HG03135 (cell line): ENCODE results near the gene CHTF18.

Source experiments
- ATAC-seq: cut with Tn5 transposase; IDR thresholded peaks from one replicate; pipeline ENCODE4 v1.9.1; 2021; ENCODE audit warnings: mild to moderate bottlenecking, moderate library complexity; ENCODE audit not compliant: unreplicated experiment

The CHTF18 gene

GRCh38 chr16:760065-760464 is 28.4 kb upstream of the CHTF18 start:
- no peak for ATAC-seq

DNA sequence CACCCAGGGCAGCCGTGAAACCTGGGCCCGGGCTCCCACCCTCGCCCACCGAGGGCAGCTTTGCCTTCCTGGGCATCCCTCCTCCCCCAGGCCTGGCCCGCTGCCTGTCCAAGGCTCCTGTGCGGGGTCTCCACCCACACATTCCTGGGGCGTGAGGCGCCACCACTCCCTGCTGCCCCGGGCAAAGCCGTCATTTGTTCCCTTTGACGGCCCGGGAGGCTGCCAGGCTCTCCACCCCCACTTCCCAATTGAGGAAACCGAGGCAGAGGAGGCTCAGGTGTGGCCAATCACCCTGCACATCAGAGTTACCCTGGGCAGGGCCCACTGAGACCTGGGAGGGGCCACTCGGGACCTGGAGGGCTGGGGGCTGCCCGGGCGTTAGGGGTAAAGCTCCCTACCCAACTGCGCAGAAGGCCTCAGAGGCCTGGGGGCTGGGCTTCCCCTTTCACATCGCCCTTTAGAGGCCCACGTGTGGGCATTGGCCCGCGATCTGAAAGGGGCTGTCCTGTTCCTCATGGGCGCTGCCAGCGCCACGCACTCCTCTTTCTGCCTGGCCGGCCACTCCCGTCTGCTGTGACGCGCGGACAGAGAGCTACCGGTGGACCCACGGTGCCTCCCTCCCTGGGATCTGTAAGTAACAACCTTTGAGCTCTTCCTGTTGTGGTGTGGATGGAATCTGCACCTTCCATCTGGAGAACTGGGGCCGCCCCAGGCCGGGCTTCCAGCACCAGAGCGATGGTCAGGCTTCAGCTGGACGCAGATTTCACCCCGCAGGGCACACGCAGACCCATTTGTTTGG is 27.7 kb upstream of the CHTF18 start, which contains the start of gene MSLN:
TSS of gene MSLN (plus strand) at position 190 of the 799 bp plus-strand sequence. CDS start 1,947 bp downstream, outside the sequence.
- no peak for ATAC-seq

- ATAC-seq = no peak
These were observed 26.6 kb upstream of the CHTF18 start for GRCh38 chr16:761625-762513.

DNA sequence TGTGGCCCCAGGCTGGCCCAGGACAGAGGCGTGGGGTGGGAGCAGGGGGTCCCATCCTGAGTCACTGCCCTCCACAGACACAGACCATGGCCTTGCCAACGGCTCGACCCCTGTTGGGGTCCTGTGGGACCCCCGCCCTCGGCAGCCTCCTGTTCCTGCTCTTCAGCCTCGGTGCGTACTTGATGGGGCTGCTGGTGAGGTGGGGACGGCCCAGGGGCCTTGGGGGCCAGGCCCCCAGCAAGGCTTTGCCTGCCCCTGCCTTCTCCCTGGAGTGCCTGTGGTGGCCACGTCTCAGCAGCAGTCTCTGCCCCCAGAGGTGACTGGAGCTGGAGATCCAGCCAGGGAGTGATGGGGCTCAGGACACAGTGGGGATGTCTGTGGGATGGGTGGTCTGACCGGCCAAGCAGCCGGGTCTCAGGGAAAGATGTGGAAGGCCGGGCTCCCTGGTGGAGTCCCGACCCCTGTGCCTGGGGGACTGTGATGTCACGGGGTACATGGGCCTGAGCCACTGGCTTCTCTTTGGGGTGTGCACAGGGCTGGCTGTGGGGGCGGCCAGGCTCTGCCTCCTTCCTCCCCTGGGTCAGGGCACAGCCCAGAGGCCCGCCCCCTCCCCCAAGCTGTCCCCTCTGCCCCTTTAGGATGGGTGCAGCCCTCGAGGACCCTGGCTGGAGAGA is 25.7 kb upstream of the CHTF18 start:
- ATAC-seq = no peak

- ATAC-seq = no peak
These were observed 24.8 kb upstream of the CHTF18 start for GRCh38 chr16:763369-764183.

DNA sequence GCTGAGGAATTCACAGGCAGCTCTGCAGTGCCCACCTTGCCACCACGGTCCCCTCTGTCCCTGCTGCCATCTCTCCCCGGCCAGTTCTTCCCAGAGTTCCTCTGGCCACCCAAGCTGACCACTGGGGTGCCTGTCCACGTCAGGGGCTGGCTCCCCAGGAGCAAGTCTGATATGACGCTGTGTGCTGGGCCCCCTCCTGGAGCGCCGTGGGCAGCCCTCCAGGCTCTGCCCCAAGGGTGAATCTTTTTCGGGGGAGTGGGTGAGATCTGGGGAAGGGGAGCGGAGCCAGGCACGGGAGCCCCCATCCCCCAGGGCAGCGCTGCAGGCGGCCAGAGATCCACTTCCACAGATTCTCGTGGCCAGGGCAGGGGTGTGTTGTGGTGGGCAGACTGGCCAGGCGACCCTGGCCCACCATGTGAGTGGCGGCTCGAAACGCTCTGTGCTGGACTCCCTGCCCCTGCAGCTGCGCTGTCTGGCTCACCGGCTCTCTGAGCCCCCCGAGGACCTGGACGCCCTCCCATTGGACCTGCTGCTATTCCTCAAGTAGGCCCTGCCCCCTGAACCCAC is 24.2 kb upstream of the CHTF18 start:
- ATAC-seq = no peak

DNA sequence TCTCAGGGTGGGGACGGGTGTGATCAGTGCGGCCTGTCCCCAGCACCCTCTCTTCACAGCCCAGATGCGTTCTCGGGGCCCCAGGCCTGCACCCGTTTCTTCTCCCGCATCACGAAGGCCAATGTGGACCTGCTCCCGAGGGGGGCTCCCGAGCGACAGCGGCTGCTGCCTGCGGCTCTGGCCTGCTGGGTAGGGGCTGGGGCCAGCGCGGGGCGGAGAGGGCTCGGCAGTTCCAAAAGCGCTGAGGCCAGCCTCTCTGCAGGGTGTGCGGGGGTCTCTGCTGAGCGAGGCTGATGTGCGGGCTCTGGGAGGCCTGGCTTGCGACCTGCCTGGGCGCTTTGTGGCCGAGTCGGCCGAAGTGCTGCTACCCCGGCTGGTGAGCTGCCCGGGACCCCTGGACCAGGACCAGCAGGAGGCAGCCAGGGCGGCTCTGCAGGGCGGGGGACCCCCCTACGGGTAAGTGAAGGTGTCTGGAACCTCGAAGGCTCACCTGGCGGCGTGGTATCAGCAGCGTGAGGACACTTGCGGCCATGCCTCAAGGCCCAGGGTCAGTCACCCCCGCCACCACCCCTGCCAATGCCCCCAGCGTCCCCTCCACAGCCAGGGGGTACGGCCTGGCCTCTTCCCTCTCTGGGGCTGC is 23.5 kb upstream of the CHTF18 start:
- no peak for ATAC-seq

- ATAC-seq = no peak
These were observed 22.9 kb upstream of the CHTF18 start for GRCh38 chr16:765488-765865.

GRCh38 chr16:766008-766819 is 22.2 kb upstream of the CHTF18 start:
- ATAC-seq = no peak

DNA sequence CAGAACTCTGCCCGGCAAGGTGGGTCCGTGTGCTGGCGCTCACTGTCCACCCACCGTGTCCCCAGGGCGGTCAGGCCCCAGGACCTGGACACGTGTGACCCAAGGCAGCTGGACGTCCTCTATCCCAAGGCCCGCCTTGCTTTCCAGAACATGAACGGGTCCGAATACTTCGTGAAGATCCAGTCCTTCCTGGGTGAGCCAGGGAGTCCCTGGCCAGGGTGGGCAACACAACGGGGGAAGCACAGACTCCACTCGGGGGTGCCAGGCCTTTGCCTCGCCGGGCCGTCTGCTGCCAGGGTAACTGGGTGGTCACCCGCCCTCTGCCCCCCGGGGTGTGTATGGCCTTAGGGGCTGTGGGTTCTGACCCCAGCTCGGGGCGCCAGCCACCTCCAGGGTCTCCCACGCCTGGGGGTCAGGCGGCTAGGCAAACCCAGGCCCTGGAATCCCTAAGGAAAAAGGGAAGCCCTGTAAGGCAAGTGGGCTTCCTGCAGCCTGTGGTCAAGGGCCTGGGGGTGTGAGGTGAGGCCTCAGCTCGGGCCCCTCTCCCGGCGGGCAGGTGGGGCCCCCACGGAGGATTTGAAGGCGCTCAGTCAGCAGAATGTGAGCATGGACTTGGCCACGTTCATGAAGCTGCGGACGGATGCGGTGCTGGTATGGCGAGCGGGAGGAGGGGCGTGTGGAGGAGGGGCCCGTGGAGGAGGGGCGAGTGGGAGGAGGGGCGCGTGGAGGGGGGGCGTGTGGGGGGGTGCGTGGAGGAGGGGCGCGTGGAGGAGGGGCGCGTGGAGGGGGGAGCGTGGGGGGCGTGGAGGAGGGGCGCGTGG is 21.4 kb upstream of the CHTF18 start:
- ATAC-seq = no peak

DNA sequence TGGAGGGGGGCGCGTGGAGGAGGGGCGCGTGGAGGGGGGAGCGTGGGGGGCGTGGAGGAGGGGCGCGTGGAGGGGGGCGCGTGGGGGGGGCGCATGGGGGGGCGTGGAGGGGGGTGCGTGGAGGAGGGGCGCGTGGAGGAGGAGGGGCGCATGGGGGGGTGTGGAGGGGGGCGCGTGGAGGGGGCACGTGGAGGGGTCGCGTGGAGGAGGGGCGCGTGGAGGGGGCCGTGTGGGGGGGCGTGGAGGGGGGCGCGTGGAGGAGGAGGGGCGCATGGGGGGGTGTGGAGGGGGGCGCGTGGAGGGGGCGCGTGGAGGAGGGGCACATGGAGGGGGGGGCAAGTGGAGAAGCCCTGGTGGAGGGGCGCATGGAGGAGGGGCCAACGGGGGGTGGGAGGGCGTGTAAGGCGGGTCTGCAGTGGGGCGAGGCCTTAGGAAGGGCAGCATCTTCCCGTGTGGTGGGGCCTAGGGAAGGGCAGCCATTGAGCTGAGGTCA is 20.6 kb upstream of the CHTF18 start:
- no peak for ATAC-seq

DNA sequence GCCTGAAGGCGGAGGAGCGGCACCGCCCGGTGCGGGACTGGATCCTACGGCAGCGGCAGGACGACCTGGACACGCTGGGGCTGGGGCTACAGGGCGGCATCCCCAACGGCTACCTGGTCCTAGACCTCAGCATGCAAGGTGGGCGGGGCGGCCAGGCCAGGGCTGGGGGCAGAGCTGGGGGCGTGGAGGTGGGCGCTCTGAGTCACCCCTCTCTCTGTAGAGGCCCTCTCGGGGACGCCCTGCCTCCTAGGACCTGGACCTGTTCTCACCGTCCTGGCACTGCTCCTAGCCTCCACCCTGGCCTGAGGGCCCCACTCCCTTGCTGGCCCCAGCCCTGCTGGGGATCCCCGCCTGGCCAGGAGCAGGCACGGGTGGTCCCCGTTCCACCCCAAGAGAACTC is 20.0 kb upstream of the CHTF18 start:
- ATAC-seq = no peak

DNA sequence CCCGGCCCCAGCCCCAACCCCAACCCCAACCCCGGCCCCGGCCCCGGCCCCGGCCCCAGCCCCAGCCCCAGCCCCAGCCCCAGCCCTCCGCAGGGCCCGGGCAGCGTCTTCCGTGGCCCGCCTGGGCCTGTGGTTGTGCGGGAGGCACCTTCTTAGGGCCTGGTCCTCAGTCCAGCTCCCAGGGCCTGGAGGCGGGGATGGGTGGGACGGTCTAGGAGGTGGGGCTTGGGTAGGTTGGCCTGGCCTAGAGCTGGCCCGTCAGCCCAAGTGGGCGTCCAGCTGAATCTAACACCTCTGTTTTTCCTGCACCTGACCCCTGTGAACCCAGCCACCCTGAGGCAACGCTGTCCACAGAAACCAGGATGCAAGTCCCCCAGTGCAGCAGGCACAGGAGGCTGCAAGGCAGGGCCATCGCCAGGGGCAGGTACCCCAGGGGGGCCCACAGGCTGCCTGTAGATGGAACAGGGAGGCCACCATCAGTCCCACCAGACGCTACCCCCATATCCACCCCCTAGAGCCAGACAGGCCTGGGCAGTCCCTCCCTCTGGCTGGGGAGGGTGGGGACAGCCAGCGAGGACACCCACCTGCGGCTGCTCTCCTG is 19.1 kb upstream of the CHTF18 start:
- ATAC-seq = no peak

DNA sequence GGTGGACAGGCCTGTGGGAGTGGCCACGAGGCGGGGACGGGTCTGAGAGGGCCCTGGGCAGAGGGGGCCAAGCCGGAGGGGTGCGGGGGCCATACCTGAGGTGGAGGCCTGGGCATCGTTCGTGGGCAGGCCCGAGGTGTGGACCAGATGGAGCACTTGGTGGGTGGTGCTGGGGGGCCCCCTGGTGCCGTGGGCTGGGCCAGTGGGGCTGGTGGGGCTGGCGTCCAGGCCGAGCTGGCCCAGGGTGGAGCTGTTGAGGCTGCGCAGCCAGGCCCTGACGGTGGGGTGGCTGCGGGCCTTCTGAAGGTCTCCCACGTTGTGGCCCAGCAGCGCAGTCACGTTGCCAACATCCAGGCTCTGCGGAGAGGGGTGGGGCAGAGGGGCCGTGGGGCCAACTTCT is 18.5 kb upstream of the CHTF18 start:
- ATAC-seq = no peak

GRCh38 chr16:770411-770810 is 18.0 kb upstream of the CHTF18 start:
- no peak for ATAC-seq

- no peak for ATAC-seq
These were observed 15.5 kb upstream of the CHTF18 start for GRCh38 chr16:772959-773358.
